Sigmoid colon (tissue), 4 donors: ENCODE measurements around the gene CHTF8.

Experiments
- CTCF ChIP-seq, 4 experiments: fragments of 450-650 bp in 3 of 4; fragments of 200-600 bp in 1 of 4; IDR thresholded peaks; one replicate each; pipeline ENCODE4 v1.5.1; 2016 to 2019; ENCODE audit warnings: antibody characterized with exemption in 4 of 4, mild to moderate bottlenecking in 3 of 4, moderate library complexity in 2 of 4
- EP300 ChIP-seq, 4 donors: sonication (generic); formaldehyde crosslinking; IDR thresholded peaks; one replicate each; pipeline ENCODE4 v1.6.1; 2017; ENCODE audit warnings: antibody characterized with exemption in 4 of 4
- POLR2AphosphoS5 ChIP-seq, 4 donors: sonication (generic); formaldehyde crosslinking; IDR thresholded peaks; one replicate each; pipeline ENCODE4 v1.6.1; 2017; ENCODE audit warnings: antibody characterized with exemption in 4 of 4

GRCh38 chr16:69114346-69114975 is 17.9 kb downstream of the CHTF8 start:
- TF ChIP-seq CTCF (IDR thresholded peaks at IDR 0.05), result no peak
- no peak for TF ChIP-seq POLR2AphosphoS5 (IDR thresholded peaks at IDR 0.05)
- TF ChIP-seq EP300 (IDR thresholded peaks at IDR 0.05), result no peak
